HFF-Myc (cell line): ENCODE results near the gene NPHP4.

Experiments used
- DNase-seq: peaks from one replicate; pipeline ENCODE4 v3.0.0-alpha.2; 2011; ENCODE audit warnings: low read depth; ENCODE audit errors: extremely low read depth
- H3K4me3 ChIP-seq: replicated peaks from 2 replicates; pipeline ENCODE4 v1.5.1; 2011; ENCODE audit warnings: low read depth, mild to moderate bottlenecking, control low read depth, low read length
- CTCF ChIP-seq: IDR thresholded peaks from 2 replicates; pipeline ENCODE4 v1.5.1; 2012; ENCODE audit warnings: mild to moderate bottlenecking, low read depth, low read length, control low read depth; ENCODE audit errors: missing control alignments

Gene NPHP4

DNA sequence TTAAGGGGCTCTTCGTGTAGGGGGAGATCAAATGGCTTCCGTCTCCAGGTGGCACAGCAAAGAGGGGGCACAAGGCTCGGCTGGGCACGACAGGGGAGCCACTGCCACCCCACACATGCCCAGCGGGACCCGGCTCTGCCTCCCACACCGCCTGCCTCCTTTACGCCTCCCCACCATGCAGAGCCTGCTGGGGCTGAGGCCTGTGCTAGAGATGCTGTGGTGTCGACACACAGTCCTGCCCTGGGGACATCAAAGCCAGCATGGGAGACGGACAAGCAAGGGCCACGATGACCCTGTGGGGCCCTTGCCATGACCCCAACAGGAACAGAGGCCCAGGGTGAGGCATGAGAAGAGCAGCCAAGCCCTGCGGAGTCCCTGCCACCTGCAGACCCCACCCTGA lies 102.8 kb downstream of the NPHP4 start:
- no peak overlapping the region for H3K4me3 ChIP-seq
- DNase-seq = no peak
- no peak for TF ChIP-seq CTCF

- H3K4me3 ChIP-seq = no peak overlapping the region
- DNase-seq = no peak
- no peak for TF ChIP-seq CTCF
Observed at GRCh38 chr1:5888606-5889211, 103.5 kb downstream of the NPHP4 start.

DNA sequence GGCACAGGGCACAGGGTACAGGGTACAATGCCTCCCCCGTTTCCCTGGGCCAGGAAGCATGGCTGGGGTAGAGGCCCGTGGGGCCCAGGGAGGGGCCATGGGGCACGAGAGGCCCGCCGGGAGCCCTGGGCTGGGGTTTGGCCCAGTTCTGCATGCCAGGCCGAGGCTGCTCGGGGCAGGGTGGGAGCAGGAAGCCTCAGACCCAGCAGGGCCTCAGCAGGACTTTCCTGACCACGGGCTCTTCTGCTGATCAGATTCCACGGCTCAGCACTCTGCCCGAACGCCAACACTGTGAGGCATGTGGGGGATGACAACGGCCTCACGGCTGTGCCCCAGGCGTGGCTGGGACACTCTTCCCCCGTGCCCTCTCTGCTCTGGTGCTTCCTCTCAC lies 104.3 kb downstream of the NPHP4 start:
- H3K4me3 ChIP-seq = no peak overlapping the region
- no peak for DNase-seq
- TF ChIP-seq CTCF = no peak

GRCh38 chr1:5887349-5887970 lies 104.8 kb downstream of the NPHP4 start:
- no peak overlapping the region for H3K4me3 ChIP-seq
- no peak for TF ChIP-seq CTCF
- DNase-seq = no peak

GRCh38 chr1:5886541-5887348 lies 105.5 kb downstream of the NPHP4 start:
- no peak overlapping the region for H3K4me3 ChIP-seq
- no peak for TF ChIP-seq CTCF
- DNase-seq = no peak

DNA sequence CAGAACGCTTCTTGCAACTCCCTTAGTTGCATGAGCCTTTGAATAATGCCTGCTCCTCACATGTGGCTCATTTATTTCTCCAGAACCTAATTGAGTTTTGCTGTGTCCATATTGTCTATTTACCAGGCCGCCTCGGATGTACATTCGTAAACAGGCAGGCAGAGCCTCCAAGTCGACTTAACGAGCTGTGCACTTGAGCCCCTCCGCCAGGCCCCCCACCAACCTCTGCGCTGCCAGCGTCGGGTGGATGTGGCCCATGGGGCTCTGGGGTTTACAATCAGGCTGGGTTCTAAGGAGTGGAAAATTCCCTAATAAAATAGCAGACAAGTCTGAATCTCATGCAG lies 106.1 kb downstream of the NPHP4 start:
- DNase-seq = no peak
- no peak for TF ChIP-seq CTCF
- no peak overlapping the region for H3K4me3 ChIP-seq
